Right lobe of liver (tissue), 6 donors: ENCODE measurements around the gene PRAMEF1. TPM values are rescaled to one million over a fixed set of nuclear protein-coding genes. Genes with fewer than 3 reads are reported as not detected.

Experiments used
- ATAC-seq, 4 donors: fragments of 200-7000 bp; cut with Tn5 transposase; one replicate each; pipeline ENCODE4 v1.9.1; 2020; ENCODE audit warnings: mild to moderate bottlenecking in 4 of 4, moderate library complexity in 4 of 4
- DNase-seq, 3 donors: peaks; one replicate each; pipeline ENCODE4 v3.0.0-alpha.2; 2020
- H3K27ac ChIP-seq, 3 donors: fragments of 200-600 bp; one replicate each; pipeline ENCODE4 v1.8.0; 2022
- H3K27me3 ChIP-seq, 2 donors: fragments of 200-600 bp; one replicate each; pipeline ENCODE4 v1.8.0; 2022
- H3K36me3 ChIP-seq, 4 donors: fragments of 200-600 bp; sonication (generic) in 1 of 4; one replicate each; pipeline versions ENCODE4 v1.5.1 to v1.8.0; 2017 to 2022; ENCODE audit warnings: control low read depth in 1 of 4
- H3K4me1 ChIP-seq, 4 donors: fragments of 200-600 bp; sonication (generic) in 1 of 4; one replicate each; pipeline versions ENCODE4 v1.5.1 to v1.8.0; 2017 to 2022; ENCODE audit warnings: control low read depth in 1 of 4
- H3K4me3 ChIP-seq, 3 donors: fragments of 200-600 bp; one replicate each; pipeline ENCODE4 v1.8.0; 2022
- H3K9me3 ChIP-seq, 4 donors: fragments of 200-600 bp; sonication (generic) in 1 of 4; one replicate each; pipeline versions ENCODE4 v1.5.1 to v1.8.0; 2017 to 2022; ENCODE audit warnings: control low read depth in 1 of 4
- POLR2A ChIP-seq: fragments of 450-650 bp; IDR thresholded peaks from one replicate; pipeline ENCODE4 v1.6.1; 2017; ENCODE audit warnings: antibody characterized with exemption, mild to moderate bottlenecking
- WGBS: methylation state at CpG from one replicate; pipeline ENCODE4 v1.1.6; 2018; ENCODE audit warnings: low coverage, low lambda C conversion rate; ENCODE audit not compliant: insufficient coverage; ENCODE audit errors: missing lambda C conversion rate; 5-methylcytosine and 5-hydroxymethylcytosine counted together
- intact Hi-C, 2 donors: fragments of 100-400 bp; cut with DNase I; formaldehyde crosslinking; loops; one replicate each; pipeline versions ENCODE4 v1.11.2 to v1.14.1; 2022
- total RNA-seq, 6 experiments: library from RNA; depleted of rRNA in 2 of 6; stranded (reverse); fragments of >200 nt in 2 of 6; fragmentation: NEBNext Ultra II Directional in 3 of 6; extraction: Animal tissue kit (Norgen Biotek cat#: 25700) in 3 of 6; gene quantifications; one replicate each; pipeline versions ENCODE4 v1.1.0 to v1.2.4, GENCODE V29; 2016 to 2023
- TF ChIP-seq, protein P1 (sequence below), 4 donors: fragments of 200-600 bp in 3 of 4; fragments of 450-650 bp in 1 of 4; IDR thresholded peaks; one replicate each; pipeline versions ENCODE4 v1.5.1 to v1.8.0; 2016 to 2022; ENCODE audit warnings: antibody characterized with exemption in 4 of 4, mild to moderate bottlenecking in 2 of 4
- donor health status: DM: no; HTN: yes; CAD: no.
- donor health status: DM: no; HTN: no; CAD: no.
- donor health status: DM: no; HTN: no; CAD: no.
- donor health status: DM: no; HTN: yes; CAD: no.
- donor health status: DM: no; HTN: yes; CAD: no.

The PRAMEF1 gene
- total RNA-seq, 6 experiments from 2014 or later: not detected

DNA sequence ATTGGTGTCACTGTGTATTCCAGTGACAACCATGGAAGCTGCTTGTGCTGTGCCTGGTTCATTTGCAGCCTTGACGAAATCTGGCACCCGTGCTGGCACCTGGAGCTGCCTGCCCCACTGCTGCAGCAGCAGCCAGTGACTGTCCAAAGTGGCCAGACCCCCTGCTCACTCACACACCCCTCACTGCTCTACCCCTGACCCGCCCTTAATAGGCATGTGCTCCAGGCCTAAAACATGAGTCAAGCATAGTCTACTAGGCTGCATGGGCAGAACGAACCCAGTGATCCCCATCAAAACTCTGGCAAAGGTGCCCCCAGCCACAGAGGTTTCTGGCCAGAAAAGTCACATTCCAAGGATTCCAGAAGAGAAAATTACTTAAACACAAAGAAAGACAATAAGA is 7.7 kb downstream of the PRAMEF1 start:
- WGBS: 28% methylated on average over 3 of the region's 4 CpGs
- H3K27me3 ChIP-seq: no peaks in the 10 kb centered on the region
- intact Hi-C loops: no loop called here

DNA sequence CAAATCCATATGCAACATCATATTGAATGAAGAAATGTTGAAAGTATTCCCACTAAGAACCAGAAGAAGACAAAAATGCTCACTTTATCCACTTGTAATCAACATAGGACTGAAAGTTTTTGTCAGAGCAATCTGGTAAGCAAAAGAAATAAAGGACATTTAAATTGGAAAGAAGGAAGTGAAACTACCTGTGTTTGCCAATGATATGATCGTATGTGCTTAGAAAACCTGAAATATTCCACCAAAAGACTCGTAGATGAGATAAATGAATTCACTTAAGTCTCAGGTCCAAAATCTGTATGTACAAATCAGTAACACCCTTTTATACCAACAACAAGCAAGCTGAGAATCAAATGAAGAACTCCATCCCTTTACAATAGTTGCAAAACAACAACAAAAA is 8.5 kb downstream of the PRAMEF1 start:
- DNase-seq (no peak), ATAC-seq (no peak)
- Histone ChIP-seq H3K27ac (no peak overlapping the region), H3K4me1 (no peaks in the 10 kb centered on the region), H3K9me3 (no peaks in the 10 kb centered on the region), H3K4me3 (no peak overlapping the region), H3K27me3 (no peaks in the 10 kb centered on the region), H3K36me3 (no peaks in the 10 kb centered on the region)
- intact Hi-C loops: no loop called here
- TF ChIP-seq, protein P1, sequence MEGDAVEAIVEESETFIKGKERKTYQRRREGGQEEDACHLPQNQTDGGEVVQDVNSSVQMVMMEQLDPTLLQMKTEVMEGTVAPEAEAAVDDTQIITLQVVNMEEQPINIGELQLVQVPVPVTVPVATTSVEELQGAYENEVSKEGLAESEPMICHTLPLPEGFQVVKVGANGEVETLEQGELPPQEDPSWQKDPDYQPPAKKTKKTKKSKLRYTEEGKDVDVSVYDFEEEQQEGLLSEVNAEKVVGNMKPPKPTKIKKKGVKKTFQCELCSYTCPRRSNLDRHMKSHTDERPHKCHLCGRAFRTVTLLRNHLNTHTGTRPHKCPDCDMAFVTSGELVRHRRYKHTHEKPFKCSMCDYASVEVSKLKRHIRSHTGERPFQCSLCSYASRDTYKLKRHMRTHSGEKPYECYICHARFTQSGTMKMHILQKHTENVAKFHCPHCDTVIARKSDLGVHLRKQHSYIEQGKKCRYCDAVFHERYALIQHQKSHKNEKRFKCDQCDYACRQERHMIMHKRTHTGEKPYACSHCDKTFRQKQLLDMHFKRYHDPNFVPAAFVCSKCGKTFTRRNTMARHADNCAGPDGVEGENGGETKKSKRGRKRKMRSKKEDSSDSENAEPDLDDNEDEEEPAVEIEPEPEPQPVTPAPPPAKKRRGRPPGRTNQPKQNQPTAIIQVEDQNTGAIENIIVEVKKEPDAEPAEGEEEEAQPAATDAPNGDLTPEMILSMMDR (IDR thresholded peaks at IDR 0.05): no peak
- TF ChIP-seq POLR2A: no peak
- 37% methylated on average over 2 of the region's 2 CpGs for WGBS

More for the DNA sequence above, 7.7 kb downstream of the PRAMEF1 start:
- DNase-seq (no peak), ATAC-seq (no peak)
- Histone ChIP-seq H3K4me1 (no peaks in the 10 kb centered on the region), H3K36me3 (no peaks in the 10 kb centered on the region), H3K9me3 (no peaks in the 10 kb centered on the region), H3K4me3 (no peak overlapping the region), H3K27ac (no peak overlapping the region)
- TF ChIP-seq, protein P1 (IDR thresholded peaks at IDR 0.05): no peak
- no peak for TF ChIP-seq POLR2A

DNA sequence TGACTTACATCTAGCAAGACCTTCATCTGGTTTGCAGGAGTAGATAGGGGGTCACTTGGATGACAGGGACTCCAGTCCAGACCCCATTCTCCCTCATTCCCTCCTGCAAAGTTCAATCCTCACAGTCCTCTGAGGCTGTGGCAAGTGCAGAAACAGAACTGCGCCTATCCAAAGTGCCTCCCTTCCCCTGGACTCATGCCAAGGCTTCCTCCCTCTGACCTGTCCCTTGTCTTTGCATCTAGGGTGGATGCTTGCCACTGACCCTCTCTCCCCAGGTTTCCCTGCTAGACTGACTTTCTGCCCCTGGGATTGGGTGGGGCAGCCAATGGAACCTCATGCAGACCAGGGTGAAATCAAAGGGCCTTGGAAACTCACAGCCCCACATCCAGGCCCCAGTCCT is 18.7 kb downstream of the PRAMEF1 start:
- Histone ChIP-seq H3K4me3 (no peak overlapping the region), H3K4me1 (no peaks in the 10 kb centered on the region), H3K27ac (no peak overlapping the region), H3K27me3 (no peaks in the 10 kb centered on the region), H3K9me3 (no peaks in the 10 kb centered on the region), H3K36me3 (no peaks in the 10 kb centered on the region)
- intact Hi-C loops: no loop called here
- DNase-seq (no peak), ATAC-seq (no peak)
- TF ChIP-seq, protein P1 (IDR thresholded peaks at IDR 0.05): no peak
- no peak for TF ChIP-seq POLR2A
- WGBS: no CpG with 5 or more reads among the region's 1 CpG

- Histone ChIP-seq H3K36me3 (no peaks in the 10 kb centered on the region), H3K9me3 (no peaks in the 10 kb centered on the region), H3K27ac (no peak overlapping the region), H3K4me1 (no peaks in the 10 kb centered on the region), H3K27me3 (no peaks in the 10 kb centered on the region), H3K4me3 (no peak overlapping the region)
- TF ChIP-seq POLR2A: no peak
- TF ChIP-seq, protein P1 (IDR thresholded peaks at IDR 0.05): no peak
- intact Hi-C loops: no loop called here
- ATAC-seq (no peak), DNase-seq (no peak)
- 14% methylated on average over 1 of the region's 5 CpGs for WGBS
Observed at GRCh38 chr1:12810691-12811408, 19.7 kb downstream of the PRAMEF1 start.
